H9 (cell line): ENCODE data around the gene ACSF3. TPM values are rescaled to one million over a fixed set of nuclear protein-coding genes. Genes with fewer than 3 reads are reported as not detected.

Experiments
- DNase-seq: peaks from one replicate; pipeline ENCODE4 v3.0.0-alpha.2; 2017
- H2AFZ ChIP-seq: one replicate; pipeline ENCODE4 v1.6.1; 2013; ENCODE audit warnings: mild to moderate bottlenecking, low read length, control low read depth, moderate library complexity
- H2AK5ac ChIP-seq: 2 replicates; pipeline ENCODE4 v1.6.1; 2013; ENCODE audit warnings: low read length, control low read depth, mixed read lengths; ENCODE audit not compliant: insufficient read length
- H2BK120ac ChIP-seq: one replicate; pipeline ENCODE4 v1.6.1; 2013; ENCODE audit warnings: low read depth, mild to moderate bottlenecking, low read length, control low read depth, inconsistent platforms; ENCODE audit not compliant: poor library complexity, severe bottlenecking
- H2BK12ac ChIP-seq: 2 replicates; pipeline ENCODE4 v1.6.1; 2013; ENCODE audit warnings: low read length, control low read depth, mixed read lengths, low read depth; ENCODE audit not compliant: insufficient read length
- H2BK15ac ChIP-seq: 2 replicates; pipeline ENCODE4 v1.6.1; 2013; ENCODE audit warnings: low read depth, low read length, control low read depth
- H2BK20ac ChIP-seq: one replicate; pipeline ENCODE4 v1.6.1; 2013; ENCODE audit warnings: low read depth, mild to moderate bottlenecking, low read length, control low read depth, inconsistent platforms; ENCODE audit not compliant: poor library complexity, severe bottlenecking
- H2BK5ac ChIP-seq: 2 replicates; pipeline ENCODE4 v1.6.1; 2013; ENCODE audit warnings: low read length, control low read depth, mixed read lengths; ENCODE audit not compliant: insufficient read length
- H3K14ac ChIP-seq: 2 replicates; pipeline ENCODE4 v1.6.1; 2013; ENCODE audit warnings: low read length, control low read depth; ENCODE audit not compliant: insufficient read depth
- H3K18ac ChIP-seq: 2 replicates; pipeline ENCODE4 v1.6.1; 2013; ENCODE audit warnings: low read depth, mild to moderate bottlenecking, mixed read lengths, low read length, control low read depth; ENCODE audit not compliant: insufficient read length
- H3K23ac ChIP-seq: 2 replicates; pipeline ENCODE4 v1.6.1; 2013; ENCODE audit warnings: low read length, control low read depth, mixed read lengths, low read depth; ENCODE audit not compliant: insufficient read length
- H3K23me2 ChIP-seq: 2 replicates; pipeline ENCODE4 v1.6.1; 2013; ENCODE audit warnings: low read depth, mild to moderate bottlenecking, mixed read lengths, low read length, control low read depth; ENCODE audit not compliant: insufficient read length, poor library complexity, severe bottlenecking
- H3K27ac ChIP-seq: 2 replicates; pipeline ENCODE4 v1.5.1; 2013; ENCODE audit warnings: low read length, control low read depth, mixed read lengths, low read depth; ENCODE audit not compliant: insufficient read length
- H3K27me3 ChIP-seq: 2 replicates; pipeline ENCODE4 v1.6.1; 2013; ENCODE audit warnings: low read length, control low read depth, inconsistent platforms; ENCODE audit not compliant: insufficient read depth
- H3K4ac ChIP-seq: 2 replicates; pipeline ENCODE4 v1.6.1; 2013; ENCODE audit warnings: low read depth, mild to moderate bottlenecking, control low read depth, inconsistent platforms, low read length, moderate library complexity
- H3K4me1 ChIP-seq: 2 replicates; pipeline ENCODE4 v1.6.1; 2013; ENCODE audit warnings: low read length, control low read depth, inconsistent platforms; ENCODE audit not compliant: insufficient read depth
- H3K4me2 ChIP-seq: 2 replicates; pipeline ENCODE4 v1.6.1; 2013; ENCODE audit warnings: low read length, control low read depth, mixed read lengths; ENCODE audit not compliant: insufficient read length, insufficient read depth
- H3K56ac ChIP-seq: 2 replicates; pipeline ENCODE4 v1.6.1; 2013; ENCODE audit warnings: low read depth, mild to moderate bottlenecking, mixed read lengths, low read length, control low read depth; ENCODE audit not compliant: insufficient read length
- H3K79me1 ChIP-seq: 2 replicates; pipeline ENCODE4 v1.6.1; 2013; ENCODE audit warnings: low read depth, mild to moderate bottlenecking, moderate library complexity, low read length, control low read depth, inconsistent platforms; ENCODE audit not compliant: insufficient read depth, poor library complexity, severe bottlenecking
- H3K79me2 ChIP-seq: 2 replicates; pipeline ENCODE4 v1.6.1; 2013; ENCODE audit warnings: low read length, control low read depth, inconsistent platforms; ENCODE audit not compliant: insufficient read depth
- H3K9ac ChIP-seq: 2 replicates; pipeline ENCODE4 v1.6.1; 2013; ENCODE audit warnings: low read length, control low read depth, mixed read lengths; ENCODE audit not compliant: insufficient read length; ENCODE audit errors: extremely low read depth
- H3K9me3 ChIP-seq: one replicate; pipeline ENCODE4 v1.6.1; 2013; ENCODE audit warnings: low read depth, low read length, inconsistent platforms; ENCODE audit not compliant: control insufficient read depth
- H3T11ph ChIP-seq: one replicate; pipeline ENCODE4 v1.6.1; 2013; ENCODE audit warnings: mild to moderate bottlenecking, low read length, control low read depth, inconsistent platforms
- H4K20me1 ChIP-seq: one replicate; pipeline ENCODE4 v1.6.1; 2013; ENCODE audit not compliant: control insufficient read depth, insufficient read length, insufficient read depth
- H4K5ac ChIP-seq: 2 replicates; pipeline ENCODE4 v1.6.1; 2013; ENCODE audit warnings: low read depth, mild to moderate bottlenecking, mixed read lengths, low read length, control low read depth; ENCODE audit not compliant: insufficient read length
- H4K8ac ChIP-seq: replicated peaks from 2 replicates; pipeline ENCODE4 v1.6.1; 2013; ENCODE audit warnings: low read length, control low read depth, mixed read lengths, low read depth; ENCODE audit not compliant: insufficient read length
- H4K91ac ChIP-seq: 2 replicates; pipeline ENCODE4 v1.6.1; 2013; ENCODE audit warnings: low read depth, mild to moderate bottlenecking, moderate library complexity, mixed read lengths, low read length, control low read depth; ENCODE audit not compliant: insufficient read length
- H3K27ac Mint-ChIP-seq, 3 experiments: 2 replicates in 2 of 3; 3 replicates in 1 of 3; pipeline ENCODE4 v1.8.0; 2020 to 2021; ENCODE audit warnings: mixed read lengths in 3 of 3, mild to moderate bottlenecking in 1 of 3, moderate library complexity in 1 of 3
- H3K27me3 Mint-ChIP-seq: 2 replicates; pipeline ENCODE4 v1.8.0; 2021; ENCODE audit warnings: low read depth, mild to moderate bottlenecking, moderate library complexity, mixed read lengths
- H3K36me3 Mint-ChIP-seq, 3 experiments: 2 replicates in 2 of 3; 3 replicates in 1 of 3; pipeline ENCODE4 v1.8.0; 2020 to 2021; ENCODE audit warnings: low read depth in 3 of 3, mixed read lengths in 3 of 3; ENCODE audit not compliant: insufficient read depth in 1 of 3
- H3K4me1 Mint-ChIP-seq, 2 experiments: 2 replicates each; pipeline ENCODE4 v1.8.0; 2020; ENCODE audit warnings: mixed read lengths in 2 of 2
- H3K4me3 Mint-ChIP-seq, 2 experiments: 2 replicates in 1 of 2; 3 replicates in 1 of 2; pipeline ENCODE4 v1.8.0; 2020 to 2021; ENCODE audit warnings: mild to moderate bottlenecking in 2 of 2, mixed read lengths in 2 of 2, moderate library complexity in 1 of 2
- H3K9me3 Mint-ChIP-seq, 2 experiments: 2 replicates in 1 of 2; 3 replicates in 1 of 2; pipeline ENCODE4 v1.8.0; 2020; ENCODE audit warnings: mild to moderate bottlenecking in 2 of 2, mixed read lengths in 2 of 2, moderate library complexity in 1 of 2
- CTCF ChIP-seq: fragments of 200-600 bp; sonication (generic); conservative IDR thresholded peaks from 3 replicates; pipeline ENCODE4 v1.8.0; 2021; ENCODE audit warnings: antibody characterized with exemption, mild to moderate bottlenecking
- WGBS: extraction: QIAGEN DNeasy Blood & Tissue Kit; methylation state at CpG from one replicate; pipeline ENCODE4 v1.1.7; 2013; ENCODE audit warnings: missing lambda C conversion rate, low lambda C conversion rate, mixed read lengths; ENCODE audit not compliant: insufficient read length; ENCODE audit errors: extremely low coverage; 5-methylcytosine and 5-hydroxymethylcytosine counted together
- total RNA-seq: library from RNA; stranded (reverse); gene quantifications from 2 replicates; pipeline ENCODE4 v1.2.1, GENCODE V29; 2021

Gene ACSF3
- total RNA-seq, 1 experiment from 2014 or later, result 31.3 TPM

- no peaks in the 10 kb centered on the region for H3K4me1 ChIP-seq
- no peaks in the 10 kb centered on the region; the same call in 1 of the 2 replicates for H3K27me3 Mint-ChIP-seq
- H2BK120ac ChIP-seq, result no peak overlapping the region
- no peak overlapping the region for H3T11ph ChIP-seq
- H3K23me2 ChIP-seq, result no peaks in the 10 kb centered on the region
- no peak overlapping the region for H2AFZ ChIP-seq
- H3K27ac Mint-ChIP-seq, result no peak overlapping the region
- no peak overlapping the region for H2BK5ac ChIP-seq
- no peak overlapping the region for H3K9ac ChIP-seq
- peaks cover 0 to 12% of the 10 kb centered on the region in 2 experiments; a peak in 2 of 5 replicates for H3K9me3 Mint-ChIP-seq
- no peak overlapping the region for H3K4me3 Mint-ChIP-seq
- H3K79me2 ChIP-seq, result no peaks in the 10 kb centered on the region
- H3K79me1 ChIP-seq, result no peaks in the 10 kb centered on the region
- no peak overlapping the region for H3K23ac ChIP-seq
- no peak overlapping the region for H3K14ac ChIP-seq
- no peak overlapping the region for H2BK12ac ChIP-seq
- H3K4ac ChIP-seq, result no peak overlapping the region
- WGBS, result no CpG with 5 or more reads among the region's 5 CpGs
- H3K27ac ChIP-seq, result no peak overlapping the region
- H4K20me1 ChIP-seq, result no peaks in the 10 kb centered on the region
- no peak overlapping the region for H2AK5ac ChIP-seq
- no peaks in the 10 kb centered on the region for H3K27me3 ChIP-seq
- H3K56ac ChIP-seq, result no peak overlapping the region
- no peak overlapping the region for H3K18ac ChIP-seq
- no peaks in the 10 kb centered on the region for H3K9me3 ChIP-seq
- no peak for TF ChIP-seq CTCF
- no peak overlapping the region for H3K4me2 ChIP-seq
- no peak overlapping the region for H4K8ac ChIP-seq
- H4K91ac ChIP-seq, result no peak overlapping the region
- no peak overlapping the region for H4K5ac ChIP-seq
- DNase-seq, result no peak
- H2BK15ac ChIP-seq, result no peak overlapping the region
- H2BK20ac ChIP-seq, result no peak overlapping the region
- H3K4me1 Mint-ChIP-seq, result peaks cover 3 to 6% of the 10 kb centered on the region in 2 experiments; a peak in 3 of 4 replicates
- H3K36me3 Mint-ChIP-seq, result peaks cover 24 to 46% (median 44%) of the 10 kb centered on the region in 3 experiments
These were observed 36.8 kb downstream of the ACSF3 start for GRCh38 chr16:89130448-89130847.
